ENCODE measurements around the gene KEL.

Gene KEL

DNA sequence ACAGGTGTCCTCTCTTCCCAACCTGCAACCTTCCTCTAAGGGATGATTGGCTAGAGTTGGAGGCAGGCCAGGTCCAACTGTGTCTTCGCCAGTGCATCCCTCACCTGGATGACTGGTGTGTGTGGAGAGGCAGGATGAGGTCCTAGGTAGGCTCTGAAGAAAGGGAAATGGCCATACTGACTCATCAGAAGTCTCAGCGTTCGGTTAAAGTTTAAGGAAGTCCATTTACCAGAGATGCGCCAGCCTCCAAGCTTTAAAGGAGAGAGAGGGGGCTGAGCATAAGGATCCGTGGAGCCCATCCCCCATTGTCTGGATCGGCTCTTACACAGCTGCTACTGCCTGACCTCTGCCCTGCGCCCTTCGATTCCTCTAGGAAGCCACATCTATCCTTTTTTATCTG, 4.4 kb downstream of the KEL start:
- H3K27ac ChIP-seq (ENCODE audit: low read length) = no peak overlapping the region
- H3K36me3 ChIP-seq (ENCODE audit: control insufficient read depth, low read depth, low read length) = no peaks in the 10 kb centered on the region
- H3K4me3 ChIP-seq (ENCODE audit: low read length) = no peak overlapping the region
- no peak overlapping the region for H3K9ac ChIP-seq (ENCODE audit: low read length)
- H3K4me1 ChIP-seq (ENCODE audit: control insufficient read depth, low read depth, low read length) = peaks cover 31% of the 10 kb centered on the region
- H3K27me3 ChIP-seq (ENCODE audit: control insufficient read depth, insufficient read depth, low read length) = no peaks in the 10 kb centered on the region
- no peaks in the 10 kb centered on the region for H3K9me3 ChIP-seq (ENCODE audit: control insufficient read depth, low read depth, low read length)

DNA sequence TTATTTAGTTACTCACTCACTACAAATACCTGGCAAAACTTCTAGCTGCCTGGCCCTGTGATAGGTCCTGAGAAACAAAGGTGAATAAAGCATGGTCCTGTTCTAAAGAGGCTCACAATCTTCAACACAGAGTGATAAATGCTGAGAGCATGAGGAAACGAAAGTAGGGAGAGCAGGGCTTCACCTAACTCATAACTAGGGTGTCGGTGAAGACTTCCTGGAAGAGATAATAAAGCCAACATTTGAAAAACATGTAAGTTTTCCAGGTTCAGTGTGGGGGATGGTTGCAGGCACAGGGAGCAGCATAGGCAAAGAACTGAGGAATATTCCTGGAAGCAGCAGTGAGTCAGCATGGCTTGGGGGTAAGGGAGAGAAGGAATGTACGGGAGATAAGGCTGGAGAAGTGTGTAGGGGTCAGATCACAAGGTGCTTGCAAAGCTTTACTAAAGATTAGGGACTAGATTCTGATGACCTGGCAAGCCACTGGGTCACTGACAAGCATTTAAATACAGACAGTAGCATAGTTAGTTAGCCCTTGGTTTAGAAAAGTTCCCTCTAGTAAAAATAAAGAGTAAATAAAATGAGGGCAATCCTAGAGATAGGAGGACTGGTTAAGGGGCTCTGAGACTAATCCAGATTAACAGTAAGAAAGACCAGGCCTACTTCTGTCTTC, 5.1 kb downstream of the KEL start:
- no peak overlapping the region for H3K4me3 ChIP-seq (ENCODE audit: low read length)
- H3K36me3 ChIP-seq (ENCODE audit: control insufficient read depth, low read depth, low read length) = no peaks in the 10 kb centered on the region
- H3K9ac ChIP-seq (ENCODE audit: low read length) = no peak overlapping the region
- H3K27ac ChIP-seq (ENCODE audit: low read length) = no peak overlapping the region
- no peaks in the 10 kb centered on the region for H3K27me3 ChIP-seq (ENCODE audit: control insufficient read depth, insufficient read depth, low read length)
- peaks cover 26% of the 10 kb centered on the region for H3K4me1 ChIP-seq (ENCODE audit: control insufficient read depth, low read depth, low read length)
- no peaks in the 10 kb centered on the region for H3K9me3 ChIP-seq (ENCODE audit: control insufficient read depth, low read depth, low read length)

DNA sequence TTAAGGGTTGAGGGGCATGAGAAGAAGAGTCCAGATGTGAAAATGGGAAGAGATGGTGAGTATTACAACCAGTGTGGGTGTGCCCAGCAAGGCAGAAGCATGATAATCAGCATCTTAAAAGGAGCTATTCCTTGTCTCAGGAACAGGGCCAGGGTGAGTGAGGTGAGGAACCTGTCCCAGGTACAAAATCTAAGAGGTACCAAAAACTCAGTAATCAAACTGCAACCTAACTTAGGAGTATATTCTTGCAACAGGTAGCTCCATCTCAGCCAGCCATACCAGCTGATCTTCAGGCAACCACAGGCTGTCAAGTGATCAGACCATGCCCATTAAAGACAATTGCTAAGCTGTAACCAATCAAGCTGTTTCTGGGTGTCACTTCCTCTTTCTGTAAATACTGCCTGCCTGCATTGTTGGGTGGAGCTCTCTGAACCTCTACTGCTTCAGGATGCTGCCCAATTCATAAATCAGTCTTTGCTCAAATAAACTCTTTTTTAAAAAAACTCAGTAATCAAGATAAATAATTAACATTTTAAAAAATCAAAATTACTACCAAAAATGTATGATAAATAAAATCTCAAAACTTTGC, 7.4 kb downstream of the KEL start:
- Histone ChIP-seq H3K9ac (ENCODE audit: low read length) (no peak overlapping the region), H3K36me3 (ENCODE audit: control insufficient read depth, low read depth, low read length) (no peaks in the 10 kb centered on the region), H3K4me3 (ENCODE audit: low read length) (no peak overlapping the region), H3K27ac (ENCODE audit: low read length) (no peak overlapping the region), H3K9me3 (ENCODE audit: control insufficient read depth, low read depth, low read length) (no peaks in the 10 kb centered on the region), H3K4me1 (ENCODE audit: control insufficient read depth, low read depth, low read length) (peaks cover 21% of the 10 kb centered on the region), H3K27me3 (ENCODE audit: control insufficient read depth, insufficient read depth, low read length) (no peaks in the 10 kb centered on the region)

DNA sequence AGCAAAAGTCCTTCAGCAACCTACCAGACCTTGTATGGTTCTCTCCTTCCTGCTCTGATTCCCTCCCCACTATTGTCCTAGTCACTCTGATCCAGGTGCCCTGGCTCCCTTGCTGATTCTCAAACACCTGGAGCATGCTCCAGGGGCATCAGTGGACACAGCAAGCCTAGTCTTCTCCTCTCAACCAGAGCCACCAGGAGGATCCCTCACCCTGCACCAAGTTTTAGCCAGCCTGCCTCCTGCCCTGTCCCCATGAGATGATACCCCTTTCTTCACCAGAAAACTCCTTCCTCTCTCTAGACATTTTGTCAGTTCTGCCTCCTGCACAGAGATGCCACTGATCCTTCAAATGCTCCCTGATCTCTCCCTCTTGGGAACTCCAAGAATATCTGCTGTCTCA, 11.9 kb downstream of the KEL start:
- no peaks in the 10 kb centered on the region for H3K4me1 ChIP-seq (ENCODE audit: control insufficient read depth, low read depth, low read length)
- no peaks in the 10 kb centered on the region for H3K36me3 ChIP-seq (ENCODE audit: control insufficient read depth, low read depth, low read length)
- H3K9me3 ChIP-seq (ENCODE audit: control insufficient read depth, low read depth, low read length) = no peaks in the 10 kb centered on the region
- no peak overlapping the region for H3K9ac ChIP-seq (ENCODE audit: low read length)
- H3K27me3 ChIP-seq (ENCODE audit: control insufficient read depth, insufficient read depth, low read length) = no peaks in the 10 kb centered on the region
- H3K27ac ChIP-seq (ENCODE audit: low read length) = no peak overlapping the region
- H3K4me3 ChIP-seq (ENCODE audit: low read length) = no peak overlapping the region

DNA sequence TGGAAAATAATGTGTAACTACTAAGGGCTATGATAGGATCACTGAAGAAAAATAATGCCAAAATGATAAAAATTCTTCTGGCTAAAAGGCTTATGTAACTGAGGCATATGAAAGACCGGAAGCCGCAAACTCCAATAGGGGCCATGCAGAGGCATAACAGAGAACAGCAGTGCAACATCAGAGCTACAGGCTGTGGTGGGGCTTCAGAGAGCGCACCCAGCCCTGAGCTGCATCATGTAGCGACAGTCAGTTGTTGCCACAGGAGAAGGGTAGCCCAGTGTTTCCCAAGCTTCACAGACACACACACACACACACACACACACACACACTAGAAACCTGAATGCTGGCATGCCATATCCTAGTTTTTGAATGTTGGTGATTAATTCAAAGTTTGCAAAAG, 13.6 kb downstream of the KEL start:
- Histone ChIP-seq H3K9me3 (ENCODE audit: control insufficient read depth, low read depth, low read length) (no peaks in the 10 kb centered on the region), H3K4me1 (ENCODE audit: control insufficient read depth, low read depth, low read length) (no peaks in the 10 kb centered on the region), H3K4me3 (ENCODE audit: low read length) (no peak overlapping the region), H3K27ac (ENCODE audit: low read length) (no peak overlapping the region), H3K27me3 (ENCODE audit: control insufficient read depth, insufficient read depth, low read length) (no peaks in the 10 kb centered on the region), H3K9ac (ENCODE audit: low read length) (no peak overlapping the region), H3K36me3 (ENCODE audit: control insufficient read depth, low read depth, low read length) (no peaks in the 10 kb centered on the region)

DNA sequence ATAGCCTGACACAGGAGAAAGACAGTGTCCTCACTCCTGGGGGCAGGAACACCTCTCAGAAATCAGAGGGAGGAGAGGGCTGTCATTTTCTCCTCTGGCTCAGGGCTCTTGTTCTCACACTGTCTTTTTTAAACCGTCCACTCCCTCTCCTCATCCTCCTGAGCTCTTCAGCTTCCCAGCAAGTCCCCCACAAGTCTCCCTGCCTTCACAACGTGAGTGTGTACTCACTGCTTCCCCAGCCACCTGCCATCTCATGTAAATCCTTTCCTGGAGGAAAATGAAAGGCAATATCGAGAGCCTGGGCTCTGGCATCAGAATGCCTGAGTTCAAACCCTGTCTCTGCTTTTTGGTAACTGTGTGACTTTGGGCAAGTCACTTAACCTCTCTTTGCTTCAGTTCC, 17.2 kb downstream of the KEL start:
- Histone ChIP-seq H3K4me1 (ENCODE audit: control insufficient read depth, low read depth, low read length) (no peaks in the 10 kb centered on the region), H3K4me3 (ENCODE audit: low read length) (no peak overlapping the region), H3K9me3 (ENCODE audit: control insufficient read depth, low read depth, low read length) (no peaks in the 10 kb centered on the region), H3K27me3 (ENCODE audit: control insufficient read depth, insufficient read depth, low read length) (no peaks in the 10 kb centered on the region), H3K9ac (ENCODE audit: low read length) (no peak overlapping the region), H3K36me3 (ENCODE audit: control insufficient read depth, low read depth, low read length) (no peaks in the 10 kb centered on the region), H3K27ac (ENCODE audit: low read length) (no peak overlapping the region)

DNA sequence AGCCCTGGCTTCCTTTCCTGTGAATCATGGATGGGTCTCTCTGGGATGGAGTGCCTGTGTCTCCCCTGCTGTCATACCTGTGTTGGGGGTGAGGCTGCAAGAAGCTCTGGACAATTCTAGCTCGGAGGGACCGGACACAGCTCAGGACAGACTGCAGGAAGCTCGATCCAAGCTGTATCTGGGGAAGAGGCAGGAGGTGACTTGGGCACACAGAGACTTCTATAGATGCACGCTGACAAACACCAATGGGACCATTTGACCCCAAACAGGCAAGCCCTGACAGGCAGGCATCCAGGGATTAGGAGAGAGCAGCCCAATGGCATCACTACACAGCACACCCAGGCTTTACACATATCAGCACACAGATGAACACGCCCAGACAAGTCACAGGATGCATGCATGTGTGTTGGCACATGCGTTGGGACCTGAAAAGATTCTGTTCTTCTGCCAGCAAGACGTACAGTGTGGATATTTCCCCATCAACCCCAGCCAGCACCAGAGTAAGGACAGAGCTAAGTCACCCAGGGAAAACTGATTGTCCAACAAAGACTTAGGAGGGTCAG, 18.4 kb downstream of the KEL start:
- Histone ChIP-seq H3K4me3 (ENCODE audit: low read length) (no peak overlapping the region), H3K9ac (ENCODE audit: low read length) (no peak overlapping the region), H3K27ac (ENCODE audit: low read length) (no peak overlapping the region), H3K4me1 (ENCODE audit: control insufficient read depth, low read depth, low read length) (no peaks in the 10 kb centered on the region), H3K36me3 (ENCODE audit: control insufficient read depth, low read depth, low read length) (no peaks in the 10 kb centered on the region), H3K9me3 (ENCODE audit: control insufficient read depth, low read depth, low read length) (no peaks in the 10 kb centered on the region), H3K27me3 (ENCODE audit: control insufficient read depth, insufficient read depth, low read length) (no peaks in the 10 kb centered on the region)

DNA sequence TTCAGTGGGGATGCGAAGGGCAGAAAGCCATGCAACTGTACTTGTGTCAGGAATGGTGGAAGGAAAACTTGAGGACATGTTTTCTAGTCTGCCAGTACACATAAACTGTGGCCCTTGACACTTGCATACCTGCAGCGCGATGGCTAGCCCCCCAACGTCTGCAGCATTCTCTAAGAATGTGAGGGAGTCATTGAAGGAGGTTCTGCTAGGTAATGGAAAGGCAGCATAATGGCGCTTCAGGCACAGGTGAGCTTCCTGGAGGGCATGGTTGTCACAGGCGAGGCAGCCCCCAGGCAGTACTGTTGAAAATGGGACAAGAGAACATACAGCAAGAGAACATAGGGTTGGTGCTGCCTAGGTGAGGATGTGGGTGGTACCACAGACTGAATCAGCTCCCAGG, 19.4 kb downstream of the KEL start:
- H3K36me3 ChIP-seq (ENCODE audit: control insufficient read depth, low read depth, low read length) = no peaks in the 10 kb centered on the region
- no peak overlapping the region for H3K27ac ChIP-seq (ENCODE audit: low read length)
- H3K4me3 ChIP-seq (ENCODE audit: low read length) = no peak overlapping the region
- no peak overlapping the region for H3K9ac ChIP-seq (ENCODE audit: low read length)
- H3K4me1 ChIP-seq (ENCODE audit: control insufficient read depth, low read depth, low read length) = no peaks in the 10 kb centered on the region
- H3K9me3 ChIP-seq (ENCODE audit: control insufficient read depth, low read depth, low read length) = no peaks in the 10 kb centered on the region
- no peaks in the 10 kb centered on the region for H3K27me3 ChIP-seq (ENCODE audit: control insufficient read depth, insufficient read depth, low read length)

DNA sequence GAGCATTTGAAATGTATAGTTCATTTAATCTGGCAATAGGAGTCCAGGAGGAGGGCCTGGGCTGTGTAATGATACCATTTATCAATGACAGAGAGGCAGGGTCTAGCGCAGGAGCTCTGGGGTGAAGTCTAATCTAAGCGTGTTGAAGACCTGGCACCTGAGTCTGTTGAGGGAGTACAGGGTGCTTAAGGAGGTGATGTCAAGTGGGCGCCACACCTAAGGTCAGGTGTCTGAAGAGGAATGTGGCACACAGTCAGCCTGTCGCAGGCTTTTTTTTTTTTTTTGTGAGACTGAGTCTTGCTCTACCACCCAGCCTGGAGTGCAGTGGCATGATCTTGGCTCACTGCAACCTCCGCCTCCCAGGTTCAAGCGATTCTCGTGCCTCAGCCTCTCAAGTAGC, 20.6 kb downstream of the KEL start:
- Histone ChIP-seq H3K27ac (ENCODE audit: low read length) (no peak overlapping the region), H3K36me3 (ENCODE audit: control insufficient read depth, low read depth, low read length) (no peaks in the 10 kb centered on the region), H3K27me3 (ENCODE audit: control insufficient read depth, insufficient read depth, low read length) (no peaks in the 10 kb centered on the region)

DNA sequence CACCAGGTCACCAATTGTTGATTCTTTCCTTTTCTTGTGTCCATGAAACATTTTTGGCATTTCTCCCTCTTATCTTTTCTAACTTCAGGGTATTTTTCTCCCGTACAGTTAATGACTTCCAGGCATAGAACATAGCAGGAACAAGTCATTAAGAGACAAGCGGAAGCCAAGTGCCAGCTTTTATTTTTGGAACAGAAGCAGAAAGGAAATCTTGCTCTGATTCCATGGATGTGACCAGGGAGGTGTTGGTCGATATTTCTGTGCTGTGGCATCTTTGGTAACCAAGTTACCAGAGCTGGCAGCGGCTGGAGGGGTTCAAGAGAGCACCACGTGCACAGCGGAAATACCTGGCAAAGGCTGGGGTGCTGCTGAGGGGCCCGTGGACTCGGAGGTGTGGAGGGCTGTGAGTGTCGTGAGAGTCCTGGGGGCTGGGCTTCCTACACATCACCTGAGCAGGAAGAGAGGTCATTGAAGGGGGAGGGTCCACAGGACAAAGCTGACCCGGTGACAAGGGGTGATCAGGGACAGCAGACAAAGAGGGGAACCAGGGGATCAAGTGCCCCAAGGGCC, 21.1 kb downstream of the KEL start:
- H3K4me3 ChIP-seq (ENCODE audit: low read length) = no peak overlapping the region
- H3K36me3 ChIP-seq (ENCODE audit: control insufficient read depth, low read depth, low read length) = no peaks in the 10 kb centered on the region
- no peaks in the 10 kb centered on the region for H3K27me3 ChIP-seq (ENCODE audit: control insufficient read depth, insufficient read depth, low read length)
- H3K4me1 ChIP-seq (ENCODE audit: control insufficient read depth, low read depth, low read length) = no peaks in the 10 kb centered on the region
- no peak overlapping the region for H3K9ac ChIP-seq (ENCODE audit: low read length)
- H3K9me3 ChIP-seq (ENCODE audit: control insufficient read depth, low read depth, low read length) = no peaks in the 10 kb centered on the region
- H3K27ac ChIP-seq (ENCODE audit: low read length) = no peak overlapping the region

More for the DNA sequence above, 20.6 kb downstream of the KEL start:
- Histone ChIP-seq H3K9me3 (ENCODE audit: control insufficient read depth, low read depth, low read length) (no peaks in the 10 kb centered on the region), H3K4me1 (ENCODE audit: control insufficient read depth, low read depth, low read length) (no peaks in the 10 kb centered on the region), H3K4me3 (ENCODE audit: low read length) (no peak overlapping the region), H3K9ac (ENCODE audit: low read length) (no peak overlapping the region)

DNA sequence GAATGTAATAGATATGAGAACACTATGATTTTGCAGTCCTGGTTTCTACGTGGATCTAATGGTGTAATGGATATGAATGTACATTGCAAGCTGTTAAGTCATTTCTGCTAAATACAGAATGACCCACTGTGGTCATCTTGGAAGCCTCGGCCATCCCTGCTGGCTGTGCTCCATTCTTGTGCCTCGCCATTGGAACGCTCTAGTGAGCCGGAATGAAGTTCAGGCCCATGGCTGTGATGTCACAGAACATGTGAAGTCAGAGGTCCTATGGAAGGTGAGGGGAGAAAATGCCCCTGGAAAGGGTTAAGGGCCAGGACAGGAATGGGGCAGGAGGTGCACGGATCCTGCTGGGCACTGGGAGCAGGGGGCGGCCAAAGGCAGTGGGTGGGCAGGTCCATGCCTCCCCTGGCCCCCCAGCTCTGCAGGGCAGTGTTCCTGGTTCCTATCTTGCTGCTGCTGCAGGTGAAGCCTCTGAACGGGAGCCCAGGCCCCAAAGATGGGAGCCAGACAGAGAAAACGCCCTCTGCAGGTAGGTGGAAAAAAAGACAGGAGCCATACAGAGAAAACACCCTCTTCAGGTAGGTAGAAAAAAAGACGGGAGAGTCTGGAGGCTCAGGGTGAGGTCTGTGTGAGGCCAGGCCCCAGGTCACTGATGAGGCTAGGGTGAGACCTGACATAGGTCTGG, 22.8 kb downstream of the KEL start, which contains the start of gene LLCFC1:
Gene LLCFC1 (plus strand): TSS at position 259 of the 685 bp plus-strand sequence. CDS start 138 bp downstream, at position 397.
- H3K4me1 ChIP-seq (ENCODE audit: control insufficient read depth, low read depth, low read length) = no peaks in the 10 kb centered on the region
- H3K27me3 ChIP-seq (ENCODE audit: control insufficient read depth, insufficient read depth, low read length) = no peaks in the 10 kb centered on the region
- no peak within 1 kb of the TSS for H3K27ac ChIP-seq (ENCODE audit: low read length)
- no peak within 1 kb of the TSS for H3K4me3 ChIP-seq (ENCODE audit: low read length)
- no peak within 1 kb of the TSS for H3K9ac ChIP-seq (ENCODE audit: low read length)
- H3K9me3 ChIP-seq (ENCODE audit: control insufficient read depth, low read depth, low read length) = no peaks in the 10 kb centered on the region
- H3K36me3 ChIP-seq (ENCODE audit: control insufficient read depth, low read depth, low read length) = no peaks in the 10 kb centered on the region
